Fibroblast of skin of right quadriceps (primary cell): Measurements from ENCODE around the gene CKMT2.
A peak's percentile ranks its signal among the peaks of the same experiment; 100 is the strongest.

Experiments
- DNase-seq: peaks from one replicate; pipeline ENCODE4 v3.0.0-alpha.2; 2013

Gene CKMT2

DNA sequence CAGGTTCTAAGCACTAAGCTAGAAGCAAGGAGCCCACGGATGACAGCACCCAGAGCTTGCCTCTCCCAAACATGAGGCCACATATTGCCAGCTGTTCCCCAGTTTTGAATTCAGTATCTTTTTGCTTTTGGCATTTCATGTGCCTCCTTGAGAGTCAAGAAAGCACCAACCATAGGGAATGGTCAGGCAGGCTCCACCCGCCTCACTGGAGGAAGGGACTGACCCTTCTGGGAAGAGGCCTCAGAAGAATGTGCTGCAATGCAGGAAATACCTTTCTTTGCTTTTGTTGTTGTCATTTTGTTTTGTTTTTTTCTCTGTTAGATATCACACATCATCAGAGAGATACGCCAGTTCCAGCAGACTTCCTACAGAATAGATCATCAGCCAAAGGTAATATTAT is 13.7 kb upstream of the CKMT2 start:
- no peak for DNase-seq

DNA sequence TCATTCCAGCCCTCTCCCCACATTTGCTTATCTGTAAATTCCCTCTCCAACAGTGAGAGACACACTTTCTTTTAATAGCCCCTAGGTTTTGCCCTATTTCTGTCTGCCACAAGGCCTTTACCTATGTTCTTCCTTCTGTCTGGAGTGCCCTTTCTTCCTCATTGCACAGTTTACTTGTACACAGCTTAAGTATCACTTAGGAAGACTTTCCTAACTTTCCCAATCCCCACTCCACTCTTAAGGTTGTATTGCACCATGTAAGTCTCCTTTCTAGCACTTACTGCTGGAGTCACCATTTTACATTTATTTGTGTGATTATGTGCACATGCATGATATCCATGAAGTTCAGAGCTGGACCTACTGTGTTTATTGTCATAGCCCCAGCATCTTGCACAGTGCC is 10.8 kb upstream of the CKMT2 start:
- no peak for DNase-seq

DNA sequence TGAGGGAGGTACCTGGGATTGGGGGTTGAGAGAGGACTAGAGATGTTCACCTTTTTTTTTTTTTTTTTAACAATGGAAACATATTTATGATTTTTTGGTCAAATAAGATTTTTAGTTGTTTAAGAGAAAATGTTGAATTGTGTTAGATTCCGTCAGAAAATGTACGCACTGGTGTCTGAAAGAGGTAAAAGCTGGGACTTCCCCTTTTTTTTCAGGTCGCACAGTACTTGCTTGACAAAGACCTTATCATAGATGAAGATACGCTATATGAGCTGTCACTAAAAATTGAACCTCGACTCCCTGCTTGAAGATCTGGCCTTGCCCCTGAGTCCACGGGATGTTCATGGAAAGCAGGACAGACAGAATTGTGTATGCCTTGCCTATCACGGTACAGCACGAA is 7.7 kb upstream of the CKMT2 start:
- no peak for DNase-seq

DNA sequence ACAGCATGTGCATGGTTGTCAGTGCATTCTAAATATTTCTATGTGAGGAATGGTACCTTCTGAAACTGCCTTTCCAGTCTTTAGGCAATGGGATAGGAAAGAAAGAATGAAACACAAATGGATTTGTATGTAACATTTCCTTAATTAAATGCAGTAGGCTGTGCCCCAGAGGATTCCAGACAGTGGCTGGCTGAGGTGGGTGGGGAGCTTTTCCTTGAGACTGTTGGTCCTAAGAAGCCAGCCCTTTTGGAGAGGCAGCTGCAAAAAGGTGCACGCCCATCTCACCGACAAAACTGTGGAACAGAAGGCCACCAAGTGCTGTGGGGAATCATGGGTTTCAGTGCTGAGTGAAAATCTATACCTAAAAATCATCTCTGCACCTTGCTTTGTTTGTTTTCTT is 6.8 kb upstream of the CKMT2 start:
- DNase-seq, result no peak

DNA sequence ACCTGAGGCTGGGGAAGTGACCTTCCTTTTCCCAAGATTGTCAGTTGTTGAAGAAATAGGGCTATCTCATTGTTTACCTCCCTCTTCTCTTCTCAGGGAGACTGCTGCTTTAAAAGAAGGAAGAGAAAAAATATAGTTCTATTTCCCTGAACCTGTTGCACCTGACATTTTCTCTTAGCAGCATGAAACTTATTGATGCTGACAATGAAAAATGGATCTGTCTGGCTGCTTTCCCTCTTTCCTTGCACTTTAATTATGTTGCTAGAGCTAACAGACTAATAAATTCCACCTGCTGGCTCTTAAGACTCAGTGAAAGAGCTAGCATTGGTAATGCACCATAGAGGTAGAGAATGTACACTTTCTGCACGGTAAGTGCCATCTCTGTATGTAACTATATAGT is 6.2 kb upstream of the CKMT2 start:
- DNase-seq, result no peak

DNA sequence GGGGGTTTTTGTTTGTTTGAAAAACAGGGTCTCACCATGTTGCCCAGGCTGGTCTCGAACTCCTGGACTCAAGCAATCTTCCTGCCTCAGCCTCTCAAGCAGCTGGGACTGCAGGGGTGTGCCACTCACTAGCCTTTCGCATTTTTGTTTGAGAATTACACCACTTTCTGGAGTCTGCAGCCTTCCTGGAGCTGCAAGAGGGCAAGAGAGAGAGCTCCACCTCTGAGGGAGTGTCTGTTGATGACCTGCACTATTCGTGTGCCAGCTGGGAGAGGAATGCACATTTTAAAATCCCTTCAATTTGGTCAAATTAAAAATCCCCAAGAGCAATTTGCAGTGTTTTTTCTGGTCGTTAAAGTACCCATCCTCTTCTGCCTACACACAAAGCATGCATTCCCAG is 5.0 kb upstream of the CKMT2 start:
- no peak for DNase-seq

DNA sequence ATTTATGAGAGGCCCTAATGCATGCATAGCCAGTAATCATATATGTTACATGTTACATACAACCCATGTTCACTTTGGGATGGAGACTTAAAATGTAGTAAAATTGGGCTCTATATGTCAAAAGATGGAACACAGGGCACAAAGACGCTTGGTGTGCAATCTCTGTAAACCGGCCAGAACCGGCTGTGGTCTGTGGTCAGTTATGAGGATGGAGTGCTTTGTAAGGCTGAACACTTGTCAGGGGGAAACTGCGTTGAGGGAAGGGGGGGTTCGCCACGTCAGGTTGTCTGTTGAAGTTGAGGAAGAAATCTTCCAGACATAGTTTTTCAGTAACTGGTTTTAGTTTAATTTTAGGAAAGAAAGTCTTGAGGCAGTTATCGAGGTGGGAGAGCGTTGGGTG is 2.7 kb upstream of the CKMT2 start:
- no peak for DNase-seq

DNA sequence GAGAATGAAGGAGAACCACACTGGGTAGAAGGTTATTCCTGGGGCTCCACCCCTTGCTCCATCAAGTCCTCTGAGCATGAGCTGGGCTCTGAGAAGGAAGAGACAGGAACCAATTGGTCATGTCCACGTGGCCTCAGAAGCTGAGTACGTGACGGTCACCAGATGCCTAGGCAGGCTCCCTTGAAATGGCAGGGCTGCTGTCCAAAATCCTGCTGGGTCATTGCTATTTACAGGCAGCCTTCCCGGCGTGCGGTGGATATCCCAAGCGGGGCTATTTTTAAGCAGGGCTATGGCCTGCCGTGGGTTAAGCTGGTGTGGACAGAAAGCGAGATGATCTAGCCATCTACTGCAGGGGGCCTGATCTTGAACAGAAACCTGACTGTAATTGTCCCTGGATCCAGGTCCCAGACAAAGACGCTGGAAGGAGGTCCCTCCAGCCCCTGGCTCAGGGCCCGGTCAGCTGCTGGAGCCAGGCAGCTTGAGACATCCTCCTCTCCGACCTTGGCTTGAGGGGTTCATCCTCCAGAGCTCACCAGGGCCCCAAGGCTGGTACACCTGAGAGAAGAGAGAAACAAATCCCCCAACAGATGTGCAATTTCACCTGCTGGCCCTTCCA is 550 bp upstream of the CKMT2 start:
- no peak for DNase-seq

DNA sequence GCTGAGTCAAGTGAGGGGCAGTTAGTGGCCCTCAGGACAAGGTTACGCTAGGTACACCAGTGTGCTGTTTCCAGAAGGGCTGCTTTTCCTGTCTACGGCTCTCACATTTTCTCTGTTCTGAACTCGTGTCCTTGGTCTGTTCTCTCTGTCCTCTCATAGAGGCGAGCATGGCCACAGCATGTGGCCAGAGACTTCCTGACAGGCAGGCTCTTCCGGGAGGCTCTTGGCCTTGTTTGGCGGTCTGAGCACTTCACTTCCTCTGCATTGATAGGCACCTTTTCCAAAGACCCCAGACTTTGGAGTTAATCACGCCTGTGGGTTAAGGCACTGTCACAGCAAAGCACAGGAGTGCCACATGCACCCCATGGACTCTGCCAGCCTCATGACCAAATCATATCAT is 1.2 kb downstream of the CKMT2 start:
- DNase-seq, result no peak

DNA sequence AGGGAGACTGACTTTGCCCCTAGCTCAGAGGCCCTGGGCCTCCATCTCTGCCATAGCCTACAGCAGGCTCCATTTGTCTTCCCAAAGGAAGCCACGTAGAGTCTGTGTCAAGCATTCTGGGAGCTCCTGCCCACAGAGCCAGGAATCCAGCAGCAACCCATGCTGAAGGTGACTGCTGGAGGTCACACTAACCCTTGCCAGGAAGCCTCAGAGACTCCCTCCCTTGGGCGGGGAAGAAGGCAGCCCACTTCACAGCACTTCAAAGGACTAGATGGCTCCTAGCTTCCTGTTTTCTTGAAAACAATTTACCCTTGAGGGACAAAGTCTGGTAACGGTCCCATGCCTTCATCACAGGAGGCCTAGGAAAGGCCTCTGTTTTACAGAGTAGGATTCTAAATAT is 1.7 kb downstream of the CKMT2 start:
- DNase-seq, result no peak

DNA sequence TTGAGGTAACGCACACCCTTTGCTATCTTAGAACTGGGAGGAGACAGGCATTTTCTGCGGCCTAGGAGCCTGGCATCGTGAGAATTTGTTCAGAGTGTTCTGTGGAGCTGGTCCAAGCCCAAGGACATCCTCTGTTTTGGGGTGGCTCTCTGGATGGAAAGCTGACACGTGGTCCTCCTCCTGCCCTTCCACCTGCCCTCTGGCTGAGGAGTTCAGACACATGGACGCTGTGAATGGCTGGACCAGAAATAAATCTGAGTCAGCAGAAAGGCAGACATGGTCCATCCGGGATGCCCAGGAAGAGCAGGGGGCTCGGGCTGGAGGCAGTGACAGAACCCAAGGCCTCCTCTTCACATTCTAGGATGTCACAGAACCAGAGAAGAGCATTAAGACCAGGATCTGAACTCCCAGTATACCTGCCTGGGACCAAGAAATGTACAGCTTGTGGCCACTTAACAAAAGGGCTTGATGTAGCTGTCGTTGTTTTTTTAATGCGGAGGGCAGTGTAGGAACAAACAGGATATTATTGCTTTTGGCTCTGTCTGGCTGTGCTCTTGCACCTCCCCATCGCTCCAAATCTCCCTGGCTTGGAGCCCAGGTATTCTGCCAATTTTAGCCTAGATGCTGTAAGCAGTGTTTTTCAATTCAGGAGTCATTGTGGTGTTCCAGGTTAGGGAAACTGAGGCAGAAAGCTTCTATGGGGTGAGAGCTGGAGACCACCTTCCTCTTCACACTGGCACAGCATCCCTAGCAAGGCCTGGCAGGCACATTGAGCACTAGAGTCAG is 2.4 kb downstream of the CKMT2 start:
- no peak for DNase-seq

DNA sequence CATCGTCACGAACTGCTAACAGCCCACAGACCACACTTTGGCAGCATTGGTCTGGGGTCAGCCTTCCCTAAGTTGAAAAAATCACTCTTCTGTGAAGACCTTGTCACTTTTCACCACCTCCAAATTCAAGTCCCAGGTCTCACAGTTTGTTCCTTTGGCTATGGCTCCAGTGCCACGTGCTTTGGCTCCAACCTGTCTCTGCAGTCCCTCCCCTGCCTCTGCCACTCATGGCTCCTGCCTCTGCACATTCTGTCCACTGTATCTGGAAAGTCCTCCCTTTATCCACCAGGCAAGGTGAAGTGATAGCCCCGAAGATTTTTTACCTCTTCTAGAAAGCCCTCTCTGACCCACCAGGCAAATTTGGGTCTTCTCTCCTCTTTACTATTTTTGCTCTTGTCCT is 5.3 kb downstream of the CKMT2 start:
- no peak for DNase-seq

DNA sequence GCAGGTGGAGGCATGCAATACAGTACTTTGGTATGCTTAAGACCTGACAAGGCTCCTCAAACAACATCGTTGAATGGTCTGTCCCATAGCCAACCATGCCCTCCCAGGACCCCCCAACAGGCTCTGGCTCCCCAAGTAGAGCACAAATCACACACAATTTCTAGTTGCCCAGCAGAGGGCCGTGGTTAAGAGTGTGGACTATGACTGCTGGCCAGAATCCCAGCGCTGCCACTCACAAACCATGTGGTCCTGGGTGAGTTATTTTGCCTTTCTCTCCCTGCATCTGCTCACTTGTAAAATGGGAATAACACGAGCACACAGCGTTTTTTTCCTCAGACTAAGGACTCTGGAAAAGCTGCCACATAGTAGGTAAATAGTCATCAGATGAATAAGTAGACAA is 6.5 kb downstream of the CKMT2 start:
- no peak for DNase-seq

DNA sequence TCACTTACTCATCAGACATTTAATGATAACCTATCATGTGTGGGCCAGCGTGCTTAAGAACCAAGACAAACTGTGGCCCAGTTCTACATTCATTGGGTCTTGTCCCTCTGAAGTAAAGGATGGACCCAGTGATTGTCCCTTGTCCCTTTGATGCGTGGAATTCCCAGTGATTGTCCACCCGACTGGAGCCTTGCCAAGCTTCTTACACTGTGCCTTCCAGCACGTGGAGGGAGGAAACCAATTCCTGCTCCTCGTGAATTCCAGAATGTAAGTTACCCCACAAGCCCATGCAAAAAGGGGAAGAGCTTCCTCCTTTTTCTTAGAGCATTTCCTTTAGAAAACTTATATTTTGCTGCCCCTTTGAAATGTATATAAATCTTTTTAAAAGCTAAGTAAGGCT is 7.9 kb downstream of the CKMT2 start:
- no peak for DNase-seq

DNA sequence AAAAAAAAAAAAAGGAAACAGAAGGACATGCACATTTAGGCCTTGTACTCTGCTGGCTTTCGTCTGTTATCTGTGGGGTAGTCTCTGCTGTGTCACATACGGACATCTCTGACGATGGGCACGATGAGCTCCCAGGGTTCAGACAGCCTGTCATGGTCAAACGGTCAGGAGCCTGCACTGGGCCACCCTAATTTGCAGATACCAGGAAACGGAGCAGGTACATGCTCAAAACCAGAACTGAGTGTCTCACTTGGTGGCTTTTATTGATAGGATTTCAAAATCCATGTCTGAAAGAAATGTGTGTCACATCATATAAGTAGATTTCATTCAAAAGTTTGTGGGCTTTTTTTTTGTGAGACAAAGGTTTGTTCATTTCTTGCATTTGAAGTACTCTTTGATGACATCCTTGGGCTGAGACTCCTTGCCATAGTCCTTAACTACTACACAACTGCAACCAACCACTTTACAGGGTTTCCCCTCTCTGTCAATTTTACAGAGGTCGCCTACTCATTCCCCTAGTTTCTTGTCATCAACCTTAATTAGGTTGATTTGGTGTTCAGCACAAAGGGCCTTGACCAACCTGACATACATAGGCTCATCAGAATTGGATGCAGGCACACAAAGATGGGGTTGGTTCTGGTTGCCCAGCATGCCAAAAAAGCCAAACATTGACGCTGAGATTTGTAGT is 9.0 kb downstream of the CKMT2 start:
- DNase-seq, result no peak

DNA sequence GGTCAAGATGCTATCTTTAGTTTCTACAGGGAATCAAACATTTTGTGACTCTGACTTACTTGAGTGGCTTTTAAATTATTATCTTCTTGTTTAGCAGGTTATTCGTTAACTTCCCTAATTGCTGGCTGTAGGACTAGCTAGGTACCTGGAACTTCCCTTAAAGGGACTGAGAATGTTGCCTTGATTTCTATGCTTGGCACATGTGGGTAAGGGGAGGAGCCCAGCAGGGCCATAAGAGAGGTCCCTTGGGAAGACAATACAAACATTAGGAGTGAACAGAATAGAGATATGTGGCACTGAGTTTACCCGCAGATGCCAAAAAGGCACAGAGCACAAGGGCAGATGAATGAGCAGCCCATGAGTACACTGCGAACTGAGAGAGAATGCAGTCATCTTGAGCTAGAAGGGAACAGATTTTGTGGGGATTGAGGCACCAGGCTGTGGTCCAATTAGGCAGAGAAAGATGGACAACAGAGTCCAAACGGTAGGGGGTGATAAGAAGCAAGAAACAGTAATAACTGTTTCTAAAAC is 9.8 kb downstream of the CKMT2 start:
- no peak for DNase-seq

DNA sequence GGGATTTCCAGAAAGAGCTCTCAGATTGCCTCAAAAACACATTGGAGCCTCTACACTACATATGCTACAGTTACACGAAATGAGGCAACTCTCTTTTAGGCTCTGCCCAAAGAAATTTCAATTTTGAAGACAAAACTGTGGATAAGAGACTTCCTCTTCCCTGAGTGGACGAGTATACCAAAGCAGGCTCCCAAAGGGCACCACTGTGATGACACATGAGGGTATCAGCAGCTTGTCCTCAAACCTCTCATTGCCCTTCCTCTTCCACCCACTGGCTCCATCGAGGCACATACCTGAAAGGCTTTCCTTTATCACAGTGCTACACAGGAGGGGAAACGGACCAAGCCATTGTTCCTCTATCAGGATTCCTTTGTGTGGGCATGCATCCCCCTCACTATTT is 11.3 kb downstream of the CKMT2 start:
- DNase-seq, result no peak

DNA sequence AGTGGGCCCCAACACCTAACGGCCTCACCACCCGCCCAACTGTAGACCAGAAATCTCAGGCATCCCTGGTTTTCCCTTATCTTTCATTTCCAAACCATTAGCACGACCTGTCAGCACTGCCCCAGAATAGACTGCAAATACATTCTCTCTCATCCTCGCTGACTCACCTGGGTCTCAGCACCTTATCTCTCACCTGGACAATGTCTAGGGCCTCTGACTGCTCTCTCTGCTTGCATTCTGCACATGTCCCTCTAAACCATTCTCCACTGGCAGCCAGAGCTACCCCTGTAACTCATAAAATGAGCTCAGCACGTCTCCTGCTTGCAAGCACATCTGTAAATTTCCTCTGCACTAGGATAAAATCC is 12.7 kb downstream of the CKMT2 start:
- no peak for DNase-seq

DNA sequence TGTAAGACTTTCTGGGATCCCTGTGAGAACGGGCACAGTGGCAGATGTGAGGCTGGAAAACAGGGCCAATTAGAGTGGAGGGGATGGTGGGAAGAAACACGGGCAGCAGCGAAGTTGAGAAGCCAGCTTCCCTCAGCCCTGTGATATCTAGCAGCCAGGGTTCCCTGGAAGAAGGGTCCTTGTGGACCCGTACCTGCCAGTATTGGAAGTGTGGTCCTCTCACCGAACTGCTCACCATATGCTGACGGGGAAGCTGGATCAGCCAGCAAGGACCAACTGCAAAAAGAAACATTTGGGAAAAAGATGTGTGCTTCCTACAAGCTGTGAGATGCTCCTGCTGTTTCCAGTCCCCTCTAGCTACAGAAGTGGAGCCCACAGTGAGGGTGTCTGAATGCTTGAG is 13.6 kb downstream of the CKMT2 start:
- no peak for DNase-seq

DNA sequence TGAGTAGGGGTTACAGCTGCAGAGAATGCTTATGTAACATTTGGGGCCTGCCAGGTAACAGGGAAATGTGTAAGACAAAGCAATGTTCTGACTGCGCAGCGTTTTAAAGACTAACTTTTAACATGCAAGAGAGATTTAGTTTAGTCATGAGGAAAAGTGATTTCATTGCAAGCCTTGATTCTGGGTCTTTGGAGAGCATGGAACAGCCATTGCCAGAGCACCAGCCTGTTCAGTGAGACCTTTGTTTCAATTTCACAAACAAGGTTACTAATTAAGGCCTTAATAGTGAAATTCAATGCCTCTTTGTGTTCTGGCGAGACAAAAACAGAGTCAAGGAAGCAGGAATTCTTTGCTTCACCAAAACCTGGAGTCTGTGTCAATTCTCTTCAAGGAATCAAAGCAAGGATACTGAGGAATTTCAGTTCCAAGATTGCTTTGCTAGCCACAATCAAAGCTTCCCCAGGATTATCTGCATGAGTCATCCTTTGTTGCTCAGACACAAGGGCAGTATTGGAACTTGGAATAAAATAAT is 14.4 kb downstream of the CKMT2 start:
- peak; percentile 53 for DNase-seq

DNA sequence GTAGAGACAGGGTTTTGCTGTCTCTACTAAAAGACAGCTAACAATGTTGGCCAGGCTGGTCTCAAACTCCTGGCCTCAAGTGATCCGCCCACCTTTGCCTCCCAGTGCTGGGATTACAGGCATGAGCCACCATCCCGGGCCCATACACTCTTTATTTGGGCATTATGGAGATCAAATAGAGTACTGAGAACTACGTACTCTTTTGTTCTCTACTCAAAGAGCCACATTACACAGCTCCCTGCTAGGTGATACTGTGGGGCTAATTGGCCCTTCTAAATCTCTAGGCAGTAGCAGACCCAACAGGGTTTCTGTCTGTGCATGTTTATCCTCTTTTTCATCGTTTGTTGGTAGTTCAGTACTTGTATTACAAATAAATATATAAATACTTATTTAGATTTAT is 16.1 kb downstream of the CKMT2 start:
- no peak for DNase-seq

DNA sequence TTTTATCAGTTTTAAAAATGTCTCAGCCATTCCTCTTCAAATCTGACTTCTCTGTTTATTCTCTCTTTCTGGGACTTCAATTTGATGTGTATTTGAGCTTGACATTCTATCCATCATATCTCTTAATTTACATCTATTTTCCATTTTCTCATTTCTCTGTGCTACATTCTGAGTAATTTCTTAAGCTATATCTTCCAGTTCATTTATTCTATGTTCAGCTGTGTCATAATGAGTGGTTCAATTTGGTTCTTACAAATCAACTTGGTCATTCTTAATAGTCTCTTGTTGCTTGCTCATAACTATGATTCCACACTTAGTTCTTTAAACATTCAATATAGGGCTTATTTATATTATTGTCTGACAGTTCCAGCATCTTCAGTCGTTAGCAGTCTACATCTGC is 16.9 kb downstream of the CKMT2 start:
- DNase-seq, result no peak

DNA sequence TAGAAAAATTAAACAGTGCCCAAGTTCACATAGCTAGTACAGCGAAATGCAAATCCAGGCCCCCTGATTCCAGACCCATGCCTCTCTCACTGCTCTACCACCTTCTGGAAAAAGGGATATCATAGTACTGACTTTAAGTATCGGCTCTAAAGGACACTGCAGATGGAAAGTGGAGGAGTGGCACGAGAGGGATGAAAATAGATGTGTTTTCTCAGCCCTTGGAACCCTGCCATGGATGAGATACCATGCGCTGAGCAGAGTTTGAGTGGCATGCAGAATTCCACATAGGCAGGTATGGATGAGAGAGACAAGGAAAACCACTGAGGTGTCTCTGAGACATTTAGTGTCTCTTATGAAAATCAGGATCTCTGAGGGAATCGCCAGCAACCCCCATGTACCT is 18.8 kb downstream of the CKMT2 start:
- no peak for DNase-seq

DNA sequence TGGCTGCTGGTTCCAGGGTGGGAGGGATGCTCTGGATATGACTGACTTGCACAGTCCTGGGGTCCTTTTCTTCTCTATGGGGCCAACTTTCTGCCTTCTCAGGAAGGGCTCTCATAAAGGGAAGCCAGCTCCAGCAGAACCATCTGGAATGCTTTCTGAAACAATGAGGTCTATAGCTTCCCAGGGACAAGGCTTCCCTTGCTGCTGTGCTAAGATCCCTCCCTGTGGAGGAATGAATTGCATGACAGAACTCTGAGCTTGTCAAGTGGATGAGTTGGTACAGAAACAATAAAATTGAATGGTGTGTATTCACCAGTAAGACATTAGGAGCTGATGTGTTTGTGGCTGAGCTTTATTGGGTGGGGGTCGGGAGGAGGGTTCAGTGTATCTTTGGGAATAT is 19.8 kb downstream of the CKMT2 start:
- DNase-seq, result no peak
